ENCODE data around the gene CARHSP1.

- TF ChIP-seq EZH2 (IDR thresholded peaks at IDR 0.05) (no peak), POLR2AphosphoS5 (IDR thresholded peaks at IDR 0.05; ENCODE audit: borderline replicate concordance, low read depth, low read length) (no peak), FOXP2 (optimal IDR thresholded peaks at IDR 0.05; ENCODE audit: control extremely low read depth, extremely low read length, insufficient read depth) (no peak)
Observed at GRCh38 chr16:8893426-8893825, 24.6 kb upstream of the CARHSP1 start.

All from SK-N-MC (cell line).